Measurements from ENCODE around the gene SPARC.

SPARC gene

DNA sequence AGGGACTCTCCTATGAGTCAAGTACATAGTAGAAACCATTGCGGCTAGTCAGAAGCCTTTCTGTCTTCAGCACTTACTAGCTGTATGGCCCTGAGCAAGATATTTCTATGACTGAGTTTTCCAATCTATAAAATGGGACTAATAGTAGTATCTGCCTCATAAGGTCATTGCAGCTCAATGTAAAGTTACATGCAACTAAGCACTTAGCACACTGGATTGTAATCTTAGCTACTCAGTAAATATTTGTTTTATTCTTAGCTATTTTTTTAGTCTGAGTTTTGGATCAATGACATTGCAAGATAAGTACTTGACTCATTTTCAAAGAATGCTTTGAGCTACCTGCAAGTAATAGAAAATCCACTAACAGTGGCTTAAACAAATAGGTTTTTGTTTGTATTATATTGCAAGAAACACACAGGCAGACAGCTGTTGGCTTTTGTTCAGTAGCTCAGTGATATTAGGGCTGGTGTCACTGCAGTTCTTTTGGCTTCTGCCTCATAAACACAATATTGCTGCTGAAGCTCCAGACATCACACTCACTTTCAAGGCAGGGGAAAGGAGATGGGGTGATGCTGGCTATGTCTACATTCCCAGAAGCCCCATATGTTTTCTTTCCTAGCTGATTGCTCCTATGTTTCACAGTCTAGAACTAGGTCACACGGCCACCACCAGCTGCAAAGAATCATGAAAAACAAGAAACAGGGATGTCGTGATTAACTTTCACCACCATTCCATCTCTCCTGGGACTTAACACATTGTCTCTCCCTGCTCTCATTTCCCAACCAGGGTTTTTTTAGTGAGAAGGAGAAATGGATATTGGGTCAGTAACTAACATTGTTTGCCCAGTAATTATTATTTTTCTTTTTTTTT, 68.6 kb downstream of the SPARC start:
- H3K4me1 ChIP-seq (ENCODE audit: control insufficient read depth in 2 of 2, insufficient read depth in 2 of 2, low read length in 2 of 2), result no peaks in the 10 kb centered on the region
- peaks cover 0 to 5% of the 10 kb centered on the region in 2 donors for H3K27me3 ChIP-seq (ENCODE audit: control insufficient read depth in 2 of 2, insufficient read depth in 2 of 2, low read length in 2 of 2)
- H3K36me3 ChIP-seq (ENCODE audit: control insufficient read depth in 2 of 2, insufficient read depth in 2 of 2, low read length in 2 of 2), result no peaks in the 10 kb centered on the region
- no peak overlapping the region for H3K27ac ChIP-seq (ENCODE audit: low read depth in 2 of 2, low read length in 2 of 2)
- no peak overlapping the region for H3K9ac ChIP-seq (ENCODE audit: low read depth in 1 of 2, low read length in 2 of 2)
- H3K9me3 ChIP-seq (ENCODE audit: control insufficient read depth in 2 of 2, low read length in 2 of 2), result no peaks in the 10 kb centered on the region
- H3K4me3 ChIP-seq (ENCODE audit: low read length in 2 of 2), result no peak overlapping the region

DNA sequence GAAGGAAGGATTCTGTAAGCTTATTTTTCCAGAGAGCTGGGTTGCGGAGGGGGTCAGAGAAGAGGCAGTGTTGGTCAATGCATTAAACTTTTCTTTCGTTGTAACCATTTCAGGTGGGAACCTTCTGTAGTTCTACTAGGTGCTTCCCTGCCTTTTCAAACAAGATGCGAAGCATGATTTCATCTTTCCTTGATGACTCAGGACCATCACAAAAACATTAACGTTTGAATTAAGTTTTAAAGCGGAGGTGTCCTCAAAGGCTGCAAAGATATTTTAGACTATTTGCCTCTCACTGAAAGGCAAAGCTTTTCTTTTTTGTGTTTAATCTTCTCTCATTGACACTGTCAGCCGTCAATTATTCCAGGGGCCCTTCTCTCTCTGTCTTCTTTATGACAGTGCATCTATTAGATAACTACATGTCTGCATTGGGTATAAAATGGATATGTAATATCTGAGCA, 69.3 kb downstream of the SPARC start:
- no peaks in the 10 kb centered on the region for H3K4me1 ChIP-seq (ENCODE audit: control insufficient read depth in 2 of 2, insufficient read depth in 2 of 2, low read length in 2 of 2)

DNA sequence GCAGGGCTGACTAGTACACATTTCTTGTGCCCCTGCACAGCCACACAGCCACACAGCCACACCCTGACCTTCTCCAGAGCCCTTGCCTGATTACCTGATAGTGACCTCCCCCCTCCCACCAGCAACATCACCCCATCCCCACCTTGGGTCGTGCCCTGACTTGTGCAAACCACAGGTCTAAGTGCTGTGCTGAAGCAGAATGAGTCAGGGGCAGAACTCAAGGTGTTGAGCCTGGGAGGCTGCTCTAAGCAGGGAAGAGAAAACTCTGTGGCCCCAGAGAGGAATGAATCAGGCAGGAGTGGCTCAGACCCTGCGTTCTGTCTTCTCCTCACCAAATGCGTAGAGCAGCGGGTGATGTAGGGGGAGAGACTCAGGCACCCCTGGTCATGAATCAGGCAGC, 71.3 kb downstream of the SPARC start:
- no peak overlapping the region for H3K4me3 ChIP-seq (ENCODE audit: low read length in 2 of 2)
- H3K4me1 ChIP-seq (ENCODE audit: control insufficient read depth in 2 of 2, insufficient read depth in 2 of 2, low read length in 2 of 2), result no peaks in the 10 kb centered on the region

More for the DNA sequence above, 69.3 kb downstream of the SPARC start:
- Histone ChIP-seq H3K4me3 (ENCODE audit: low read length in 2 of 2) (no peak overlapping the region), H3K9me3 (ENCODE audit: control insufficient read depth in 2 of 2, low read length in 2 of 2) (no peaks in the 10 kb centered on the region), H3K27me3 (ENCODE audit: control insufficient read depth in 2 of 2, insufficient read depth in 2 of 2, low read length in 2 of 2) (peaks cover 0 to 2% of the 10 kb centered on the region in 2 donors), H3K9ac (ENCODE audit: low read depth in 1 of 2, low read length in 2 of 2) (no peak overlapping the region), H3K27ac (ENCODE audit: low read depth in 2 of 2, low read length in 2 of 2) (no peak overlapping the region), H3K36me3 (ENCODE audit: control insufficient read depth in 2 of 2, insufficient read depth in 2 of 2, low read length in 2 of 2) (no peaks in the 10 kb centered on the region)

DNA sequence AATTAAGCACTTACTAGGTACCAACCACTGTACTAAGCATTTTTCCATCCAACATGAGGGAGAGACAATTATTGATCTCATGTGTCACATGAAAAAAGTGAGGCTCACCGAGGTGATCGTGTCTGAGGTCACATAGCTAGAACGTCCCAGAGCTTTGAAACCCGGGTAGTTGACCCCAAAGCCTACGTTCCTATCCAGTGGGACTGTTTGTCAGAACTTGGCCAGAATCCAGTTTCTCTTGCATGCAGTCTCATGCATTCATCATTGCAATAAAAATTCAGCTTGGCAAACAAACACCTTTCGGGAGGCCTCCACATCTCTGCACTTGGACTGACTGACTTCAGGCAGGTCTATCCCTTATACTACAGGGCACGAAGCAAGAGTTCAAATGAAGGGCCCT, 72.2 kb downstream of the SPARC start:
- H3K27me3 ChIP-seq (ENCODE audit: control insufficient read depth in 2 of 2, insufficient read depth in 2 of 2, low read length in 2 of 2), result peaks cover 0 to 2% of the 10 kb centered on the region in 2 donors
- H3K9ac ChIP-seq (ENCODE audit: low read depth in 1 of 2, low read length in 2 of 2), result no peak overlapping the region
- H3K27ac ChIP-seq (ENCODE audit: low read depth in 2 of 2, low read length in 2 of 2), result no peak overlapping the region
- no peaks in the 10 kb centered on the region for H3K36me3 ChIP-seq (ENCODE audit: control insufficient read depth in 2 of 2, insufficient read depth in 2 of 2, low read length in 2 of 2)
- H3K4me1 ChIP-seq (ENCODE audit: control insufficient read depth in 2 of 2, insufficient read depth in 2 of 2, low read length in 2 of 2), result no peaks in the 10 kb centered on the region
- no peaks in the 10 kb centered on the region for H3K9me3 ChIP-seq (ENCODE audit: control insufficient read depth in 2 of 2, low read length in 2 of 2)
- no peak overlapping the region for H3K4me3 ChIP-seq (ENCODE audit: low read length in 2 of 2)

More for the DNA sequence above, 71.3 kb downstream of the SPARC start:
- H3K36me3 ChIP-seq (ENCODE audit: control insufficient read depth in 2 of 2, insufficient read depth in 2 of 2, low read length in 2 of 2), result no peaks in the 10 kb centered on the region
- H3K9ac ChIP-seq (ENCODE audit: low read depth in 1 of 2, low read length in 2 of 2), result no peak overlapping the region
- H3K9me3 ChIP-seq (ENCODE audit: control insufficient read depth in 2 of 2, low read length in 2 of 2), result no peaks in the 10 kb centered on the region
- no peak overlapping the region for H3K27ac ChIP-seq (ENCODE audit: low read depth in 2 of 2, low read length in 2 of 2)
- peaks cover 0 to 2% of the 10 kb centered on the region in 2 donors for H3K27me3 ChIP-seq (ENCODE audit: control insufficient read depth in 2 of 2, insufficient read depth in 2 of 2, low read length in 2 of 2)

DNA sequence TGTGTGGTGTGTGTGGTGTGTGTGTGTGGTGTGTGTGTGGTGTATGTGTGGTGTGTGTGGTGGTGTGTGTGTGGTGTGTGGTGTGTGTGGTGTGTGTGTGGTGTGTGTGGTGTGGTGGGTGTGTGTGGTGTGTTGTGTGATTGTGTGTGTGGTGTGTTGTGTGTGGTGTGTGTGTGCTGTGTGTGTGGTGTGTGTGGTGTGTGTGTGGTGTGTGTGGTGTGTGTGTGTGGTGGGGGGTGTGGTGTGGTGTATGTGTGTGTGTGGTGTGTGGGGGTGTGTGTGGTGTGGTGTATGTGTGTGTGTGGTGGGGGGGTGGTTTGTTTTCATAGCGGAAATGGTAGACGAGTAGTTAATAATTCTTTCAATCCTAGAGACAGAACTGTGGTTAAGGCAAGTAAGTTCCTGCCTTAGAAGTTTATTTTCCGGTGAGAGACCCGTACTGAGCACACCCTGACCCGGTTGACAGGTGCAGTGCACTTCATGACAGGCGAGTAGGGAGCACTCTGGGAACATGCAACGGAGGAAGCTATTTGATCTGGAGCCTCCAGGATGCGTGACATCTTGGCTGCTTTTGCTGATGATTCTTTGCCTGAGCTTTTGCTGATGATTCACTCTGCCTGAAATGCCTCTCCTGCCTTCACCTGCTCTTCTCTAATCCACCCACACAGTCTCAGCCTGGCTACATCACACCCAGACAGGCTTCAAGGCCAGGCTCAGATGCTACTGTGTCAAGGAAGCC, 73.9 kb downstream of the SPARC start:
- Histone ChIP-seq H3K27me3 (ENCODE audit: control insufficient read depth in 2 of 2, insufficient read depth in 2 of 2, low read length in 2 of 2) (no peaks in the 10 kb centered on the region), H3K9me3 (ENCODE audit: control insufficient read depth in 2 of 2, low read length in 2 of 2) (no peaks in the 10 kb centered on the region), H3K9ac (ENCODE audit: low read depth in 1 of 2, low read length in 2 of 2) (no peak overlapping the region), H3K4me1 (ENCODE audit: control insufficient read depth in 2 of 2, insufficient read depth in 2 of 2, low read length in 2 of 2) (no peaks in the 10 kb centered on the region), H3K36me3 (ENCODE audit: control insufficient read depth in 2 of 2, insufficient read depth in 2 of 2, low read length in 2 of 2) (no peaks in the 10 kb centered on the region), H3K27ac (ENCODE audit: low read depth in 2 of 2, low read length in 2 of 2) (no peak overlapping the region), H3K4me3 (ENCODE audit: low read length in 2 of 2) (no peak overlapping the region)

DNA sequence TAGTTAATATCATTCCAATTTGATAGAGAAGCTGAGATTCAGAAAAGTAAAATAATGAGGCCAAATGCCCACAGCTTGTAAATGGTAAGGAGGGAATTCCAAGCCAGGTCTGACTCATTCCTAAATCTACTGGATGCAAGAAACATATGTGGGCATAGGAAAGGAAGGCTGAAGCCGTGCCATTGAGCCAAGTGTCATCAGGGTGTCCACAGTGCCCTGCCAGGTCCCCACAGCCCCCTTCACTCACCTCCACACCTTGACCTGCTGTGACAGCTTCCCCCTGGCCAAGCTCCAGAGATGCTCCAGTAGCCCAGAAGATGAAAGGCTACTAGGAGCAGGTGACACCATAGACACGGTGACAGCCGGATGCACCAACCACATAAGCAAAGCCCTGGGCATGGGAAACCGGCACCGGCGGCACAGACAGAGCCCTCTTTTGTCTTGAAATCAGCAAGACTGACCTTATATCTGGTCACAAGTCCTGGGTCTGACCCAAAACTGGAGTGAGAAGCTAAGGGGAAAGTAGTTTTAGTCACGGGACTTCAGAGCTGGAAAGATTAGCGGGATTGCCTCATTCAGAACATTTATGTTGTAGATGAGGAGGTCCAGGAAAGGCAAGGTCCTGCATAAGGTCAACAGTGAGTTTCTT, 75.5 kb downstream of the SPARC start:
- Histone ChIP-seq H3K9ac (ENCODE audit: low read depth in 1 of 2, low read length in 2 of 2) (no peak overlapping the region), H3K9me3 (ENCODE audit: control insufficient read depth in 2 of 2, low read length in 2 of 2) (no peaks in the 10 kb centered on the region), H3K4me3 (ENCODE audit: low read length in 2 of 2) (no peak overlapping the region), H3K36me3 (ENCODE audit: control insufficient read depth in 2 of 2, insufficient read depth in 2 of 2, low read length in 2 of 2) (no peaks in the 10 kb centered on the region), H3K27me3 (ENCODE audit: control insufficient read depth in 2 of 2, insufficient read depth in 2 of 2, low read length in 2 of 2) (no peaks in the 10 kb centered on the region), H3K4me1 (ENCODE audit: control insufficient read depth in 2 of 2, insufficient read depth in 2 of 2, low read length in 2 of 2) (no peaks in the 10 kb centered on the region), H3K27ac (ENCODE audit: low read depth in 2 of 2, low read length in 2 of 2) (no peak overlapping the region)

Measured in mucosa of rectum (tissue), 2 donors.